T-cell (primary cell): ENCODE results near the gene MAIP1. TPM values are rescaled to one million over a fixed set of nuclear protein-coding genes. Genes with fewer than 3 reads are reported as not detected.

Source experiments
- ATAC-seq, 4 experiments: fragments of 200-7000 bp in 3 of 4; fragments of 150-1000 bp in 1 of 4; cut with Tn5 transposase; replicated peaks in 1 of 4; 1 replicate in 3 of 4; 2 replicates in 1 of 4; pipeline ENCODE4 v1.10.0; 2021; ENCODE audit warnings: moderate library complexity in 3 of 4, mild to moderate bottlenecking in 2 of 4, moderate number of reproducible peaks in 1 of 4
- CTCF ChIA-PET, 2 donors: fragments of 300-600 bp; sonication (Branson Sonifier 250); formaldehyde crosslinking; loops; one replicate each; lab custom pipeline; 2022; ENCODE audit warnings: antibody characterized with exemption in 2 of 2; lab: Charles Lee
- POLR2A ChIA-PET, 2 donors: fragments of 300-600 bp; sonication (Branson Sonifier 250); formaldehyde crosslinking; loops; one replicate each; lab custom pipeline; 2022; ENCODE audit warnings: antibody characterized with exemption in 2 of 2; lab: Charles Lee
- DNase-seq, 35 experiments: peaks; one replicate each; pipeline versions ENCODE4 v3.0.0 to v3.0.0-alpha.2; 2013 to 2023
- H3K27ac ChIP-seq: one replicate; pipeline ENCODE4 v1.5.1; 2013; ENCODE audit warnings: low read length
- H3K27me3 ChIP-seq, 2 experiments: replicated peaks in 1 of 2; 1 replicate in 1 of 2; 2 replicates in 1 of 2; pipeline versions ENCODE4 v1.6.1 to v1.7.0; 2013; ENCODE audit warnings: low read length in 1 of 2, mixed read lengths in 1 of 2; ENCODE audit not compliant: control insufficient read depth in 2 of 2, insufficient read depth in 2 of 2; ENCODE audit errors: extremely low read depth in 1 of 2
- H3K36me3 ChIP-seq, 2 donors: 1 replicate in 1 of 2; 2 replicates in 1 of 2; pipeline versions ENCODE4 v1.6.1 to v1.7.0; 2013; ENCODE audit warnings: low read length in 1 of 2; ENCODE audit not compliant: control insufficient read depth in 2 of 2, insufficient read depth in 1 of 2; ENCODE audit errors: extremely low read depth in 1 of 2
- H3K4me1 ChIP-seq, 2 experiments: 1 replicate in 1 of 2; 2 replicates in 1 of 2; pipeline versions ENCODE4 v1.6.1 to v1.7.0; 2013; ENCODE audit warnings: low read length in 2 of 2, mixed read lengths in 1 of 2; ENCODE audit not compliant: insufficient read depth in 2 of 2, control insufficient read depth in 1 of 2; ENCODE audit errors: extremely low read depth in 1 of 2
- H3K4me3 ChIP-seq, 2 donors: 1 replicate in 1 of 2; 2 replicates in 1 of 2; pipeline versions ENCODE4 v1.5.1 to v1.7.0; 2013; ENCODE audit warnings: mild to moderate bottlenecking in 2 of 2, low read length in 1 of 2, moderate library complexity in 1 of 2; ENCODE audit not compliant: control insufficient read depth in 1 of 2; ENCODE audit errors: extremely low read depth in 1 of 2
- H3K9me3 ChIP-seq: 2 replicates; pipeline ENCODE4 v1.7.0; 2013
- H3K27ac Mint-ChIP-seq, 2 donors: one replicate each; pipeline ENCODE4 v1.8.0; 2020 to 2021; ENCODE audit warnings: mild to moderate bottlenecking in 2 of 2, mixed read lengths in 2 of 2
- H3K27me3 Mint-ChIP-seq, 2 donors: one replicate each; pipeline ENCODE4 v1.8.0; 2021 to 2022; ENCODE audit warnings: mixed read lengths in 2 of 2
- H3K36me3 Mint-ChIP-seq: one replicate; pipeline ENCODE4 v1.8.0; 2021; ENCODE audit warnings: mixed read lengths
- H3K4me1 Mint-ChIP-seq, 3 donors: one replicate each; pipeline ENCODE4 v1.8.0; 2020 to 2022; ENCODE audit warnings: mixed read lengths in 3 of 3, mild to moderate bottlenecking in 1 of 3
- H3K4me3 Mint-ChIP-seq, 3 donors: one replicate each; pipeline ENCODE4 v1.8.0; 2020 to 2022; ENCODE audit warnings: mild to moderate bottlenecking in 3 of 3, mixed read lengths in 3 of 3, moderate library complexity in 3 of 3
- H3K9me3 Mint-ChIP-seq, 3 donors: one replicate each; pipeline ENCODE4 v1.8.0; 2020 to 2022; ENCODE audit warnings: mixed read lengths in 3 of 3
- WGBS: methylation state at CpG from one replicate; pipeline ENCODE4 v1.1.5; 2013; ENCODE audit warnings: missing lambda C conversion rate; ENCODE audit not compliant: insufficient coverage; 5-methylcytosine and 5-hydroxymethylcytosine counted together
- total RNA-seq, 35 experiments: library from RNA in 6 of 35; stranded (reverse) in 6 of 35; fragments of 120-200 nt in 1 of 35; gene quantifications; one replicate each; pipeline versions ENCODE4 v1.2.1 to v1.2.4 and lab custom pipeline; 2013 to 2026

Gene MAIP1
- total RNA-seq, 5 donors from 2014 or later (not counting 1 experiment from before 2014, with no cell fraction given): 13.9 to 29.6 (median 14.7) TPM

- peak in 1 of 35 experiments; percentile 12 for DNase-seq
- CTCF ChIA-PET: no interaction called here
- H3K36me3 Mint-ChIP-seq: peaks cover 11% of the 10 kb centered on the region
- Histone ChIP-seq H3K27ac (peak overlapping the region; percentile 65), H3K36me3 (peaks cover 0 to 20% of the 10 kb centered on the region in 2 donors), H3K27me3 (no peaks in the 10 kb centered on the region), H3K9me3 (no peaks in the 10 kb centered on the region), H3K4me1 (peaks cover 22 to 28% of the 10 kb centered on the region in 2 experiments), H3K4me3 (peak overlapping the region; percentile 81 to 98)
- WGBS: under 1% methylated on average over 12 of the region's 13 CpGs
- H3K27ac Mint-ChIP-seq: peak overlapping the region; percentile 90 to 95
- H3K9me3 Mint-ChIP-seq: no peaks in the 10 kb centered on the region
- POLR2A ChIA-PET: no interaction called here
- peak; percentile 25 to 46 (median 32) for ATAC-seq
- no peaks in the 10 kb centered on the region for H3K27me3 Mint-ChIP-seq
- H3K4me1 Mint-ChIP-seq: peaks cover 45 to 70% (median 67%) of the 10 kb centered on the region in 3 donors
- H3K4me3 Mint-ChIP-seq: peak overlapping the region; percentile 97 to 99 (median 98)
Observed at GRCh38 chr2:199955007-199955338, 409 bp upstream of the MAIP1 start.

DNA sequence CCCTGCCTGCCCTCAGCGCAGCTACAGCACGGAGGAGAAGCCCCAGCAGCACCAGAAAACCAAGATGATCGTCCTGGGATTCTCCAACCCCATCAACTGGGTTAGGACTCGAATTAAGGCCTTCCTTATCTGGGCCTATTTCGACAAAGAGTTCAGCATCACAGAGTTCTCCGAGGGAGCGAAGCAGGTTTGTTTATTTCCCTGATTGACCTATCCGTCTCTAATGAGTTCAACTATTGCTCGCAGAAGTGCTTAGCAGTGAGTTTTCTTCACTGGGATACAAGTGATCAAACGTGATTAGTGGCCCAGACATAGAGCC, 639 bp downstream of the MAIP1 start:
- DNase-seq (peak in 1 of 35 experiments; percentile 14), ATAC-seq (no peak)
- Histone ChIP-seq H3K27ac (peak overlapping the region; percentile 65), H3K9me3 (no peaks in the 10 kb centered on the region), H3K4me3 (peak overlapping the region; percentile 81 to 98), H3K27me3 (no peaks in the 10 kb centered on the region), H3K36me3 (peaks cover under 1 to 25% of the 10 kb centered on the region in 2 donors), H3K4me1 (peaks cover 22 to 28% of the 10 kb centered on the region in 2 experiments)
- ChIA-PET POLR2A (no interaction called here), CTCF (no interaction called here)
- Mint-ChIP-seq H3K4me1 (peaks cover 45 to 64% (median 60%) of the 10 kb centered on the region in 3 donors), H3K36me3 (peaks cover 12% of the 10 kb centered on the region), H3K27ac (peak overlapping the region; percentile 90 to 95), H3K9me3 (no peaks in the 10 kb centered on the region), H3K4me3 (peak overlapping the region; percentile 97 to 99 (median 98)), H3K27me3 (no peaks in the 10 kb centered on the region)
- 2% methylated on average over 8 of the region's 10 CpGs for WGBS

GRCh38 chr2:199958014-199958413, 2.6 kb downstream of the MAIP1 start:
- peaks cover 24% of the 10 kb centered on the region for H3K36me3 Mint-ChIP-seq
- ChIA-PET POLR2A (no interaction called here), CTCF (interaction anchor here in 1 of 2 donors (0.6 kb wide), 1 partner anchor 11 kb away, joined by 3 read pairs; no protein-coding TSS in a partner anchor)
- no peak for ATAC-seq
- Histone ChIP-seq H3K27ac (no peak overlapping the region), H3K9me3 (no peaks in the 10 kb centered on the region), H3K27me3 (no peaks in the 10 kb centered on the region), H3K4me3 (no peak overlapping the region), H3K36me3 (peaks cover 3 to 42% of the 10 kb centered on the region in 2 donors), H3K4me1 (peaks cover 20 to 28% of the 10 kb centered on the region in 2 experiments)
- no peaks in the 10 kb centered on the region for H3K9me3 Mint-ChIP-seq
- no peak overlapping the region for H3K27ac Mint-ChIP-seq
- H3K27me3 Mint-ChIP-seq: no peaks in the 10 kb centered on the region
- no peak for DNase-seq
- 100% methylated on average over 1 of the region's 4 CpGs for WGBS
- H3K4me3 Mint-ChIP-seq: peak overlapping the region in 1 of 3 donors; percentile 99
- peaks cover 36 to 53% (median 49%) of the 10 kb centered on the region in 3 donors for H3K4me1 Mint-ChIP-seq

DNA sequence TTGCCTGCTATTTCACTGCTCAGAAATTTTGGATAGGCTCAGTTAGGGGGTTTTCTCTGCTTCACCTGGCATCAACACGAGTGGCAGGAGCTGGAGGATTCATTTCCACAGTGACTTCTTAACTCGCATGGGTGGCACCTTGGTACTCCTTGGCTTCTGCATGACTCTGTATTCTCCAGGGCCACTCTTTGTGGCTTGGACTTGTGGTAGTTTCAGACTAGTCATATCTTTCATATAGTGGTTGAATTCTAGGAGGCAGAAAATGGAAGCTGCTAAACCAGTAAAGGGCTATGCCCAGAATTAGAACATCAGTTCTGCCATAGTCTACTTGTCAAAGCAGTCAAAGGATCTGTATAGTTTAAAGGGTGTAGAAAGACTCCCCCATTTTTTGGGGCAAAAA, 6.8 kb downstream of the MAIP1 start:
- Histone ChIP-seq H3K4me1 (peaks cover 3 to 5% of the 10 kb centered on the region in 2 experiments), H3K27ac (no peak overlapping the region), H3K27me3 (no peaks in the 10 kb centered on the region), H3K9me3 (no peaks in the 10 kb centered on the region), H3K36me3 (peaks cover 6 to 70% of the 10 kb centered on the region in 2 donors), H3K4me3 (no peak overlapping the region)
- no peak for ATAC-seq
- peaks cover 49% of the 10 kb centered on the region for H3K36me3 Mint-ChIP-seq
- ChIA-PET POLR2A (no interaction called here), CTCF (interaction anchor here in 1 of 2 donors (1.2 kb wide), 1 partner anchor 548 kb away, joined by 3 read pairs; the partner anchor contains the start of gene KCTD18)
- H3K27me3 Mint-ChIP-seq: no peaks in the 10 kb centered on the region
- H3K4me1 Mint-ChIP-seq: peaks cover 14 to 15% (median 15%) of the 10 kb centered on the region in 3 donors
- no peaks in the 10 kb centered on the region for H3K9me3 Mint-ChIP-seq
- H3K27ac Mint-ChIP-seq: no peak overlapping the region
- no peak for DNase-seq
- H3K4me3 Mint-ChIP-seq: no peak overlapping the region
- 74% methylated on average over 2 of the region's 2 CpGs for WGBS

- no CpG with 5 or more reads among the region's 2 CpGs for WGBS
- H3K9me3 Mint-ChIP-seq: no peaks in the 10 kb centered on the region
- Histone ChIP-seq H3K9me3 (no peaks in the 10 kb centered on the region), H3K27me3 (no peaks in the 10 kb centered on the region), H3K36me3 (peaks cover 2 to 48% of the 10 kb centered on the region in 2 donors), H3K27ac (no peak overlapping the region), H3K4me3 (no peak overlapping the region), H3K4me1 (no peaks in the 10 kb centered on the region)
- H3K27ac Mint-ChIP-seq: no peak overlapping the region
- H3K4me1 Mint-ChIP-seq: no peaks in the 10 kb centered on the region
- no peak for ATAC-seq
- CTCF ChIA-PET: interaction anchor here in 1 of 2 donors (0.7 kb wide), 1 partner anchor 66 kb away, joined by 3 read pairs; no protein-coding TSS in a partner anchor
- POLR2A ChIA-PET: no interaction called here
- H3K4me3 Mint-ChIP-seq: no peak overlapping the region
- no peak for DNase-seq
- H3K27me3 Mint-ChIP-seq: no peaks in the 10 kb centered on the region
- peaks cover 44% of the 10 kb centered on the region for H3K36me3 Mint-ChIP-seq
Observed at GRCh38 chr2:199966405-199966804, 11.0 kb downstream of the MAIP1 start.

DNA sequence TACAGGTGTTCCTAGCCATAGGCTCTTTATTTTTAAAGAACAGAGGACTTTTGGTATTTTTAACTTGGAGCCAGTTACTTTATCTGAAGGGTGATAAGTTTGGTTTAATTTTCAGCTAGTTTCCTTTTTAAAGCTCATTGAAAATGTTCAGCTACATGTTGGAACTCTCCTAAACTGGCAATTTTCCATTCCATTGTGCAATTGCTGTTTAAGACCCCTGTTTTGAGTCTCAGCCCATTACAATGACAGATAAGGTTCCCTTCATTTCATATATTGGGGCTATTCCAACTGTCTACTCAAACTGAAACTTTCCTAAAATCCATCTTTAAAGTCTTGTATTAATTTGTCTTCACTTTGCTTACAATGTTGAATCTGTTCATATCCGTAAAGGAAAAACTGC, 11.6 kb downstream of the MAIP1 start:
- H3K36me3 ChIP-seq: peaks cover 2 to 42% of the 10 kb centered on the region in 2 donors
- no peaks in the 10 kb centered on the region for H3K9me3 ChIP-seq
- H3K4me1 ChIP-seq: no peaks in the 10 kb centered on the region
- ChIA-PET POLR2A (no interaction called here), CTCF (no interaction called here)
- Mint-ChIP-seq H3K4me3 (no peak overlapping the region), H3K36me3 (peaks cover 39% of the 10 kb centered on the region), H3K27me3 (no peaks in the 10 kb centered on the region), H3K27ac (peak overlapping the region in 1 of 2 donors; percentile 2), H3K9me3 (no peaks in the 10 kb centered on the region), H3K4me1 (no peaks in the 10 kb centered on the region)
- H3K27ac ChIP-seq: no peak overlapping the region
- ATAC-seq (no peak), DNase-seq (no peak)
- no peaks in the 10 kb centered on the region for H3K27me3 ChIP-seq
- H3K4me3 ChIP-seq: no peak overlapping the region
- WGBS: no CpG with 5 or more reads among the region's 1 CpG
